ENCODE results near the gene DNAJC8. TPM values are rescaled to one million over a fixed set of nuclear protein-coding genes. Genes with fewer than 3 reads are reported as not detected.

The DNAJC8 gene
- total RNA-seq, 1 donor, result 60.1 TPM

DNA sequence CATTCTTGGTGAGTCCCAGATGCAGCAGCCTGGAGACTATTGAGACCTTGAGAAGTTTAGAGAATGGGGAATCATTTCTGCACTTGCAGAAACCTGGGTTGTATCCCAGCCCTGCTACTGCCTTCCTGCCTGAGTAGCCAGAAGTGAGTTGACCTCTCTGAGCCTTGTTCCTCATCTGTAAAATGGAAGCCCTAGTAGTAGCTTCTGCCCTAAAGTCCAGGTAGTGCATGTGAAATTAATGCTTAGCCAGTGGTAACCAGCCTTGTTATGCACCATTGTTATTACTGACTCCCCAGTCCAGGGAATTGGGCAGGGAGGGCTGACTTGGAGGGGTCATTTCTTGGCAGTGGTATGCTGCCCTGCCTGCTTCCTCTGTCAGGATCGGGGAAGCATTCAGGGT, 32.1 kb upstream of the DNAJC8 start:
- TF ChIP-seq, protein P1, sequence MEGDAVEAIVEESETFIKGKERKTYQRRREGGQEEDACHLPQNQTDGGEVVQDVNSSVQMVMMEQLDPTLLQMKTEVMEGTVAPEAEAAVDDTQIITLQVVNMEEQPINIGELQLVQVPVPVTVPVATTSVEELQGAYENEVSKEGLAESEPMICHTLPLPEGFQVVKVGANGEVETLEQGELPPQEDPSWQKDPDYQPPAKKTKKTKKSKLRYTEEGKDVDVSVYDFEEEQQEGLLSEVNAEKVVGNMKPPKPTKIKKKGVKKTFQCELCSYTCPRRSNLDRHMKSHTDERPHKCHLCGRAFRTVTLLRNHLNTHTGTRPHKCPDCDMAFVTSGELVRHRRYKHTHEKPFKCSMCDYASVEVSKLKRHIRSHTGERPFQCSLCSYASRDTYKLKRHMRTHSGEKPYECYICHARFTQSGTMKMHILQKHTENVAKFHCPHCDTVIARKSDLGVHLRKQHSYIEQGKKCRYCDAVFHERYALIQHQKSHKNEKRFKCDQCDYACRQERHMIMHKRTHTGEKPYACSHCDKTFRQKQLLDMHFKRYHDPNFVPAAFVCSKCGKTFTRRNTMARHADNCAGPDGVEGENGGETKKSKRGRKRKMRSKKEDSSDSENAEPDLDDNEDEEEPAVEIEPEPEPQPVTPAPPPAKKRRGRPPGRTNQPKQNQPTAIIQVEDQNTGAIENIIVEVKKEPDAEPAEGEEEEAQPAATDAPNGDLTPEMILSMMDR (IDR thresholded peaks at IDR 0.05; ENCODE audit: extremely low read depth, low read depth, low read length), result no peak
- Histone ChIP-seq H2AFZ (ENCODE audit: low read length) (no peak overlapping the region), H3K36me3 (ENCODE audit: insufficient read depth, low read length) (no peaks in the 10 kb centered on the region), H3K4me2 (ENCODE audit: insufficient read depth, low read length) (no peak overlapping the region), H3K27ac (ENCODE audit: low read depth, low read length) (no peak overlapping the region), H3K4me3 (ENCODE audit: insufficient read depth, low read length) (no peak overlapping the region), H3K79me2 (ENCODE audit: insufficient read depth, low read length) (peaks cover 98% of the 10 kb centered on the region), H3K4me1 (ENCODE audit: insufficient read depth, low read length) (peaks cover 15% of the 10 kb centered on the region), H3K27me3 (ENCODE audit: insufficient read depth, low read length) (no peaks in the 10 kb centered on the region), H4K20me1 (ENCODE audit: insufficient read depth, low read length) (peaks cover 75% of the 10 kb centered on the region), H3K9me3 (ENCODE audit: low read depth, low read length) (no peaks in the 10 kb centered on the region)
- no peak for DNase-seq (ENCODE audit: insufficient read length, low spot score, missing footprints)

DNA sequence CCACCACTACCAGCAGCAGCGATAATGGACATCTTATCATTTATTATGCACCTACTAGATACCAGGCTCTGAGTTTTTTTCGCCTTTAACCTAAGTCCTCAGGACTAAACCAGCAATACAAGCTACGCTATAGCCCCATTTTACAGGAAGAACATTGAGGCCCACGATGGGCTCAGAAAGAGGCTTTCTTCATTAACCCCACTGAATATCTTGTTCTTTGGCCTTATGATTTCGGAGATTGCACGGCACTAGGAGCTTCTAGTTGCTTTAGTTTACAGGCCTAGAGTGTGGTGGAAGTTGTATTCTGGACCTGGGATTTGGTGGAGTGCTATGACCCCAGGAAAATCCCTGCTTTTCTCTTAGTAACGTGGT, 28.0 kb upstream of the DNAJC8 start:
- peak overlapping the region; percentile 83 for H3K4me2 ChIP-seq (ENCODE audit: insufficient read depth, low read length)
- no peaks in the 10 kb centered on the region for H3K27me3 ChIP-seq (ENCODE audit: insufficient read depth, low read length)
- no peak overlapping the region for H3K27ac ChIP-seq (ENCODE audit: low read depth, low read length)
- H3K9me3 ChIP-seq (ENCODE audit: low read depth, low read length), result no peaks in the 10 kb centered on the region
- no peak overlapping the region for H2AFZ ChIP-seq (ENCODE audit: low read length)
- TF ChIP-seq, protein P1 (IDR thresholded peaks at IDR 0.05; ENCODE audit: extremely low read depth, low read depth, low read length), result no peak
- H3K4me1 ChIP-seq (ENCODE audit: insufficient read depth, low read length), result peaks cover 25% of the 10 kb centered on the region
- peaks cover 43% of the 10 kb centered on the region for H4K20me1 ChIP-seq (ENCODE audit: insufficient read depth, low read length)
- peak overlapping the region; percentile 93 for H3K4me3 ChIP-seq (ENCODE audit: insufficient read depth, low read length)
- no peak for DNase-seq (ENCODE audit: insufficient read length, low spot score, missing footprints)
- peaks cover 63% of the 10 kb centered on the region for H3K79me2 ChIP-seq (ENCODE audit: insufficient read depth, low read length)
- no peaks in the 10 kb centered on the region for H3K36me3 ChIP-seq (ENCODE audit: insufficient read depth, low read length)

DNA sequence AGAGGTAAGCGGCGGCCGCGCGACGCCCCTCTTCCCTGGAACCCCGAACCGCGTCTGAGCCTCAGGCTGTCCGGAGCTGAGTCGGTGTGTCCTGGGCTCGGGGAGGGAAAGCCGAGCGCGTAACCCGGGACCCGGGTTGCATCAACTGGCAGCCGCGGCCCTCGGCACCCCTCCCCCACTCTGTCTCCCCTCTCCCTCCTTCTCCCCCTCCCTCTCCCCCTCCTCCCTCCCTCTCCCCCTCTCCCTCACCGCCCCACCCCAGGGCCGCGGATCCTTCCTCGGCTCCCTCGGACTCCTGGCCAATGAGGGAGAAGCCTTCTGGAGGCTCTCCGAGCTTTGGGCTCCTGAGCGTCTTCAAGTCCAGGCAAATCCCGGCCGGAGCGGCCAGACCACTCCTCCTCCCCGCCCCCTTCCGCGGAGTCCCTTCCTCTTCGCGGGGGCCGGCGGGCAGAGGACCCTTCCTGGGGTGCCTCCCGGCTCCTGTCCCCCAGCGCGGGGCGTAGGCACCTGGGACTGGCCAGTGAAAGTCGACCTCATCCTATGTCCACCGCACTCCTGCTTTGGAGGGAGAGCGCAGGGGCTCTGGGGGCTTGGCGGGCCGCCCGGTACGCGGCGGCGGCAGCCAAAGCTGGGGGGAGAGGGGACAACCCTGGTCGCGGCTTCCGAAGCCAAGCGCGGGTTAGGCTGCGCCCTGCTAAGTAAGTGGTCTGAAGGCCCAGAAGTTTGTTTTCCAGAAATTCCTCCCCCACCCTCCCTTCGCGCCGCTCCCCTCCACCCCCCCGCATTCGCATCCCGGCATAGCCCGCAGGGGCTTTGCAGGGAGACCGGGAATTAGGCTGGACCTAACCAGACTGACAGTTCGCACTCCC, 27.3 kb upstream of the DNAJC8 start:
- peak overlapping the region; percentile 89 for H3K27ac ChIP-seq (ENCODE audit: low read depth, low read length)
- no peaks in the 10 kb centered on the region for H3K27me3 ChIP-seq (ENCODE audit: insufficient read depth, low read length)
- H3K4me2 ChIP-seq (ENCODE audit: insufficient read depth, low read length), result peak overlapping the region; percentile 83
- H4K20me1 ChIP-seq (ENCODE audit: insufficient read depth, low read length), result peaks cover 42% of the 10 kb centered on the region
- TF ChIP-seq, protein P1 (IDR thresholded peaks at IDR 0.05; ENCODE audit: extremely low read depth, low read depth, low read length), result no peak
- peaks cover 25% of the 10 kb centered on the region for H3K4me1 ChIP-seq (ENCODE audit: insufficient read depth, low read length)
- H3K4me3 ChIP-seq (ENCODE audit: insufficient read depth, low read length), result peak overlapping the region; percentile 93
- H2AFZ ChIP-seq (ENCODE audit: low read length), result peak overlapping the region; percentile 47
- H3K9me3 ChIP-seq (ENCODE audit: low read depth, low read length), result no peaks in the 10 kb centered on the region
- H3K79me2 ChIP-seq (ENCODE audit: insufficient read depth, low read length), result peaks cover 57% of the 10 kb centered on the region
- H3K36me3 ChIP-seq (ENCODE audit: insufficient read depth, low read length), result no peaks in the 10 kb centered on the region
- peak; percentile 93 for DNase-seq (ENCODE audit: insufficient read length, low spot score, missing footprints)

DNA sequence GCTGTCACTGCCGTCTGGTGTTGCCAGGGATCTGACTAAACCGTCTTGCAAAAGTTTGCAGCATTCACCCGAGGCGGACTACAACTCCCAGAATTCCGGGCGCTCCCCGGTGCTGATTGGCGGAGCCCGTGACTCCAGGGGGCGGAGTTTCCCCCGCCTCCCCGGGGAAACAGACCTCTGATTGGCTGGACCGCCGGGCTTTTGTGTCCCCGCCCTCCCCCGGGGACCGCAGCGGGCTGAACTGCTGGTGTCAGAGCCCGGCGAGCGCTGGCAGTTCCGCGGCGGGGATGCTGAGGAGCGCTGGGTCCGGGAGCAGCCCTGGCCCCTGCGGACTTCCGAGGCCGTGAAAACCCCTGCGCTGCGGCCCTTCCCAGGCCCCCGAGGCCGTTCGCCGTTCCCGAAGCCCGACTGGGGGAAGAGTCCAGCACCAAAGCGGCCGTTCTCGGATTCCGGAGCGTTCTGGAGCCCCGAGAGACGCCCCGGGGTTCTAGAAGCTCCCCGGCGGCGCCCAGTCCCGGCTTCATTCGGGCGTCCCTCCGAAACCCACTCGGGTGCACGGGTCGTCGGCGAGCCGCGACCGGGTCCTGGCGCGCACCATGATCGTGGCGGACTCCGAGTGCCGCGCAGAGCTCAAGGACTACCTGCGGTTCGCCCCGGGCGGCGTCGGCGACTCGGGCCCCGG, 26.6 kb upstream of the DNAJC8 start, which contains the start of gene SESN2:
TSS of gene SESN2 (plus strand) at position 267 of the 682 bp plus-strand sequence. CDS start at position 597, 330 bp downstream.
- peak within 1 kb of the TSS; percentile 93 for H3K4me3 ChIP-seq (ENCODE audit: insufficient read depth, low read length)
- H2AFZ ChIP-seq (ENCODE audit: low read length), result peak within 1 kb of the TSS; percentile 66
- DNase-seq (ENCODE audit: insufficient read length, low spot score, missing footprints), result peak; percentile 98
- H3K27me3 ChIP-seq (ENCODE audit: insufficient read depth, low read length), result no peaks in the 10 kb centered on the region
- H3K27ac ChIP-seq (ENCODE audit: low read depth, low read length), result peak within 1 kb of the TSS; percentile 89
- H3K4me2 ChIP-seq (ENCODE audit: insufficient read depth, low read length), result peak within 1 kb of the TSS; percentile 83
- TF ChIP-seq, protein P1 (IDR thresholded peaks at IDR 0.05; ENCODE audit: extremely low read depth, low read depth, low read length), result no peak
- peaks cover 35% of the 10 kb centered on the region for H4K20me1 ChIP-seq (ENCODE audit: insufficient read depth, low read length)
- H3K36me3 ChIP-seq (ENCODE audit: insufficient read depth, low read length), result no peaks in the 10 kb centered on the region
- peaks cover 50% of the 10 kb centered on the region for H3K79me2 ChIP-seq (ENCODE audit: insufficient read depth, low read length)
- H3K9me3 ChIP-seq (ENCODE audit: low read depth, low read length), result no peaks in the 10 kb centered on the region
- peaks cover 25% of the 10 kb centered on the region for H3K4me1 ChIP-seq (ENCODE audit: insufficient read depth, low read length)
